Fibroblast of lung (primary cell): ENCODE measurements around the gene NKX2-3.

ENCODE experiments used
- CTCF ChIP-seq, 2 donors: IDR thresholded peaks in 1 of 2; conservative IDR thresholded peaks in 1 of 2; 1 replicate in 1 of 2; 2 replicates in 1 of 2; pipeline ENCODE4 v1.5.1; 2011 to 2012; ENCODE audit warnings: low read length in 2 of 2, control low read depth in 1 of 2, inconsistent platforms in 1 of 2, low read depth in 1 of 2, mild to moderate bottlenecking in 1 of 2
- EZH2 ChIP-seq: IDR thresholded peaks from 2 replicates; pipeline ENCODE4 v1.5.1; 2012; ENCODE audit warnings: low read length, control low read depth, mild to moderate bottlenecking; ENCODE audit errors: missing control alignments

DNA sequence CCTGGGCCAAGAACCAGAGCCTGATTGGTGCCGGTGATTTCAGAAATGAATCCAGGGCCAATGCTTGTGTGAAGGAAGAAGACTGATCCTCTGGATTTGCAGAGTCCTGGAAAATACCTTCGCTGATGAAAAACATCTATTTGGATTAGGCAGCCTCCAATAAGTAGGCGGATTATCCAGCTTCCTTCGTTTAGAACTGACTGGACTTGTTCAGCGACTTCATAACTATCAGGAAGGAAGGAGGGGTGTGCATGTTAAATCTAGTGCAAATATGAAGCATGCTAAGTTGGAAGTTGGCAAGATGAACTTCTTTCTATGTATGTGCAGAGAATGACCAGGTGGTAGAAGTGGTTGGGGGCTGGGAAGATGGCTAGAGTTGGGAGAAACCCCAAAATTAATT is 41.0 kb downstream of the NKX2-3 start:
- TF ChIP-seq CTCF (conservative IDR thresholded peaks at IDR 0.05 in 1 of 2, IDR thresholded peaks at IDR 0.05 in 1 of 2; ENCODE audit: low read depth in 1 of 2, low read length in 2 of 2) (no peak), EZH2 (no peak)
